Brain pericyte (primary cell): ENCODE measurements around the gene NRTN.
"Not testable (repeated sequence)": the region's sequence is repeated elsewhere in the genome, so short reads cannot be mapped to it uniquely, and the experiment has no call there.

Experiments
- DNase-seq: peaks from one replicate; pipeline ENCODE4 v3.0.0-alpha.2; 2012; ENCODE audit warnings: low read depth, low spot score

NRTN gene

GRCh38 chr19:5804516-5805461 lies at the start of gene NRTN:
Gene NRTN (plus strand): TSS chr19:5805067. CDS start chr19:5824166, 19,099 bp downstream.
- DNase-seq: no peak

- DNase-seq: no peak
Measured at GRCh38 chr19:5762608-5763217, 42.2 kb upstream of the NRTN start.

GRCh38 chr19:5765220-5765619 lies 39.6 kb upstream of the NRTN start:
- DNase-seq: no peak

GRCh38 chr19:5767949-5768348 lies 36.9 kb upstream of the NRTN start:
- DNase-seq: no peak

- no peak for DNase-seq
Measured at GRCh38 chr19:5772416-5772815, 32.5 kb upstream of the NRTN start.

- no peak for DNase-seq
Measured at GRCh38 chr19:5773276-5773675, 31.6 kb upstream of the NRTN start.

GRCh38 chr19:5774921-5775320 lies 29.9 kb upstream of the NRTN start:
- no peak for DNase-seq

GRCh38 chr19:5775668-5776309 lies 29.1 kb upstream of the NRTN start:
- no peak for DNase-seq

GRCh38 chr19:5778402-5778801 lies 26.5 kb upstream of the NRTN start:
- no peak for DNase-seq

- DNase-seq: not testable (repeated sequence)
Measured at GRCh38 chr19:5780916-5781315, 24.0 kb upstream of the NRTN start.

GRCh38 chr19:5782322-5782721 lies 22.5 kb upstream of the NRTN start:
- DNase-seq: no peak

- no peak for DNase-seq
Measured at GRCh38 chr19:5782945-5783919, 21.6 kb upstream of the NRTN start.

- DNase-seq: no peak
Measured at GRCh38 chr19:5784581-5785147, 20.2 kb upstream of the NRTN start, which contains the start of gene PRR22. Gene PRR22 (minus strand): TSS chr19:5784746. CDS start chr19:5784660, 86 bp downstream.

GRCh38 chr19:5785423-5785822 lies 19.4 kb upstream of the NRTN start:
- no peak for DNase-seq

GRCh38 chr19:5786593-5787408 lies 18.1 kb upstream of the NRTN start:
- no peak for DNase-seq

GRCh38 chr19:5787409-5788182 lies 17.3 kb upstream of the NRTN start:
- DNase-seq: no peak

- DNase-seq: no peak
Measured at GRCh38 chr19:5788422-5788821, 16.4 kb upstream of the NRTN start.

- DNase-seq: no peak
Measured at GRCh38 chr19:5789351-5789761, 15.5 kb upstream of the NRTN start.

GRCh38 chr19:5789886-5790558 lies 14.8 kb upstream of the NRTN start:
- no peak for DNase-seq
